Endodermal cell (in vitro differentiated cells): ENCODE results near the gene CHRDL2. TPM values are rescaled to one million over a fixed set of nuclear protein-coding genes. Genes with fewer than 3 reads are reported as not detected.

Source experiments
- DNase-seq: peaks from one replicate; pipeline ENCODE4 v3.0.0-alpha.2; 2017
- H3K27ac ChIP-seq: 2 replicates; pipeline ENCODE4 v1.5.1; 2013; ENCODE audit warnings: mild to moderate bottlenecking, low read depth, low read length, moderate library complexity
- H3K27me3 ChIP-seq: 2 replicates; pipeline ENCODE4 v1.6.1; 2013; ENCODE audit warnings: mild to moderate bottlenecking, low read length, moderate library complexity; ENCODE audit not compliant: insufficient read depth, control insufficient read depth, poor library complexity, severe bottlenecking
- H3K36me3 ChIP-seq: 2 replicates; pipeline ENCODE4 v1.7.0; 2013; ENCODE audit warnings: mild to moderate bottlenecking, low read length, moderate library complexity; ENCODE audit not compliant: control insufficient read depth, insufficient read depth
- H3K4me1 ChIP-seq: one replicate; pipeline ENCODE4 v1.7.0; 2013; ENCODE audit warnings: low read length; ENCODE audit not compliant: control insufficient read depth, insufficient read depth
- H3K4me3 ChIP-seq: 2 replicates; pipeline ENCODE4 v1.5.1; 2013; ENCODE audit warnings: mild to moderate bottlenecking, low read length, moderate library complexity
- H3K9ac ChIP-seq: 2 replicates; pipeline ENCODE4 v1.6.1; 2013; ENCODE audit warnings: mild to moderate bottlenecking, low read length, moderate library complexity; ENCODE audit not compliant: poor library complexity, severe bottlenecking; ENCODE audit errors: extremely low read depth
- H3K9me3 ChIP-seq: 2 replicates; pipeline ENCODE4 v1.6.1; 2013; ENCODE audit warnings: mild to moderate bottlenecking, low read length, moderate library complexity; ENCODE audit not compliant: control insufficient read depth
- H3K27ac Mint-ChIP-seq: 2 replicates; pipeline ENCODE4 v1.8.0; 2020; ENCODE audit warnings: mixed read lengths
- H3K27me3 Mint-ChIP-seq: 2 replicates; pipeline ENCODE4 v1.8.0; 2021; ENCODE audit warnings: mild to moderate bottlenecking, mixed read lengths; ENCODE audit not compliant: insufficient read depth
- H3K36me3 Mint-ChIP-seq: 2 replicates; pipeline ENCODE4 v1.8.0; 2020; ENCODE audit warnings: low read depth, mixed read lengths
- H3K4me1 Mint-ChIP-seq: 2 replicates; pipeline ENCODE4 v1.8.0; 2020; ENCODE audit warnings: mixed read lengths
- H3K4me3 Mint-ChIP-seq: 2 replicates; pipeline ENCODE4 v1.8.0; 2020; ENCODE audit warnings: mild to moderate bottlenecking, moderate library complexity, mixed read lengths
- H3K9me3 Mint-ChIP-seq: 2 replicates; pipeline ENCODE4 v1.8.0; 2020; ENCODE audit warnings: mild to moderate bottlenecking, mixed read lengths
- CTCF ChIP-seq: fragments of 200-600 bp; sonication (generic); conservative IDR thresholded peaks from 2 replicates; pipeline ENCODE4 v1.5.0; 2021; ENCODE audit warnings: antibody characterized with exemption, mild to moderate bottlenecking
- WGBS, 2 experiments: methylation state at CpG; one replicate each; pipeline versions ENCODE4 v1.1.5 to v1.1.7; 2013; ENCODE audit warnings: missing lambda C conversion rate in 2 of 2, mixed read lengths in 1 of 2; ENCODE audit not compliant: insufficient coverage in 1 of 2, insufficient read length in 1 of 2; 5-methylcytosine and 5-hydroxymethylcytosine counted together
- total RNA-seq, 2 donors: library from RNA; stranded (reverse); fragmentation: NEBNext Ultra II Directional in 1 of 2; extraction: Animal tissue kit (Norgen Biotek cat#: 25700) in 1 of 2; gene quantifications; 2 replicates in 1 of 2; 3 replicates in 1 of 2; pipeline ENCODE4 v1.2.1, GENCODE V29; 2021

The CHRDL2 gene
- total RNA-seq, 2 donors from 2014 or later = 0.44 to 1.2 TPM

- H3K9ac ChIP-seq = no peak overlapping the region
- Mint-ChIP-seq H3K4me3 (no peak overlapping the region), H3K9me3 (no peaks in the 10 kb centered on the region), H3K36me3 (no peaks in the 10 kb centered on the region), H3K27ac (no peak overlapping the region), H3K27me3 (no peaks in the 10 kb centered on the region), H3K4me1 (peaks cover 14% of the 10 kb centered on the region)
- no peaks in the 10 kb centered on the region for H3K9me3 ChIP-seq
- H3K4me1 ChIP-seq = peaks cover 9% of the 10 kb centered on the region
- no peaks in the 10 kb centered on the region for H3K36me3 ChIP-seq
- no peak for DNase-seq
- H3K4me3 ChIP-seq = no peak overlapping the region
- H3K27me3 ChIP-seq = no peaks in the 10 kb centered on the region
- no peak overlapping the region for H3K27ac ChIP-seq
- TF ChIP-seq CTCF = no peak
- WGBS, 2 experiments = 73 to 79% methylated on average over 5 to 10 of the region's 10 CpGs
Observed at GRCh38 chr11:74707602-74708510, 23.4 kb downstream of the CHRDL2 start.

- Histone ChIP-seq H3K36me3 (no peaks in the 10 kb centered on the region), H3K27me3 (no peaks in the 10 kb centered on the region), H3K27ac (no peak overlapping the region), H3K9ac (no peak overlapping the region), H3K9me3 (no peaks in the 10 kb centered on the region), H3K4me1 (peaks cover 9% of the 10 kb centered on the region), H3K4me3 (no peak overlapping the region)
- no peaks in the 10 kb centered on the region for H3K9me3 Mint-ChIP-seq
- TF ChIP-seq CTCF = no peak
- no peaks in the 10 kb centered on the region for H3K36me3 Mint-ChIP-seq
- H3K4me1 Mint-ChIP-seq = peaks cover 14% of the 10 kb centered on the region
- no peak overlapping the region for H3K4me3 Mint-ChIP-seq
- no peak overlapping the region for H3K27ac Mint-ChIP-seq
- DNase-seq = no peak
- H3K27me3 Mint-ChIP-seq = no peaks in the 10 kb centered on the region
- WGBS, 2 experiments = 88 to 95% methylated on average over 1 to 3 of the region's 3 CpGs
Observed at GRCh38 chr11:74707182-74707581, 24.0 kb downstream of the CHRDL2 start.

GRCh38 chr11:74703211-74703610 is 28.0 kb downstream of the CHRDL2 start:
- H3K4me3 ChIP-seq = no peak overlapping the region
- no peaks in the 10 kb centered on the region for H3K4me1 ChIP-seq
- no peak overlapping the region for H3K27ac ChIP-seq
- no peak for DNase-seq
- Mint-ChIP-seq H3K4me3 (no peak overlapping the region), H3K27ac (no peak overlapping the region), H3K9me3 (no peaks in the 10 kb centered on the region), H3K36me3 (no peaks in the 10 kb centered on the region), H3K27me3 (no peaks in the 10 kb centered on the region), H3K4me1 (no peaks in the 10 kb centered on the region)
- no peaks in the 10 kb centered on the region for H3K27me3 ChIP-seq
- no peak for TF ChIP-seq CTCF
- no peak overlapping the region for H3K9ac ChIP-seq
- no peaks in the 10 kb centered on the region for H3K36me3 ChIP-seq
- no peaks in the 10 kb centered on the region for H3K9me3 ChIP-seq
- 92 to 94% methylated on average over 12 to 13 of the region's 13 CpGs for WGBS, 2 experiments
